Measurements from ENCODE around the gene CABCOCO1. TPM values are rescaled to one million over a fixed set of nuclear protein-coding genes. Genes with fewer than 3 reads are reported as not detected.

The CABCOCO1 gene
- polyA plus RNA-seq, 1 experiment = 2.4 TPM

DNA sequence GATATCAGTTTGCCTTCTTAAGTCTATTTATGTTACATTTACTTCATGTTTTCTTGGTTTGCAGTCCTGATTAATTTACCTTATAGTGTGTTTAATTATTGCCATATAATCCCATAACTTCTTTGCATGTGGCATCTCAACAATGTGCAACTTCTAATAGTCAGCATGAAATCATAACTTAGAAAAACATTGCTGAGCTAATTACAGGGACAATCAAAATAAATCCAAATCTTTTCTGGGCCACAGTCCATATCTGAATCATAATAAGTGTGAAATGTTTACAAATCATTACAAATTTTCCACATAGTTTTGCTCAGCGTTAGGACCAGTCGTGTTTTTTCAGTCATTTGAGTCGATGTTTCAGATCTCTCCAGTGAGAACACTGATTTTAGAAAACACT is 29.1 kb upstream of the CABCOCO1 start:
- ChIA-PET POLR2A (interaction anchor here (0.8 kb wide), 1 partner anchor 362 kb away, joined by 3 read pairs; no protein-coding TSS in a partner anchor), CTCF (no interaction called here)
- H3K27me3 ChIP-seq (ENCODE audit: control insufficient read depth, insufficient read depth, low read length) = no peaks in the 10 kb centered on the region
- no peak for TF ChIP-seq CTCF (IDR thresholded peaks at IDR 0.05; ENCODE audit: insufficient read depth, low read depth, low read length)
- H3K36me3 ChIP-seq (ENCODE audit: control insufficient read depth, insufficient read depth, low read length) = no peaks in the 10 kb centered on the region
- no peak overlapping the region for H3K4me3 ChIP-seq (ENCODE audit: low read depth, low read length)
- DNase-seq (ENCODE audit: low read depth) = no peak

DNA sequence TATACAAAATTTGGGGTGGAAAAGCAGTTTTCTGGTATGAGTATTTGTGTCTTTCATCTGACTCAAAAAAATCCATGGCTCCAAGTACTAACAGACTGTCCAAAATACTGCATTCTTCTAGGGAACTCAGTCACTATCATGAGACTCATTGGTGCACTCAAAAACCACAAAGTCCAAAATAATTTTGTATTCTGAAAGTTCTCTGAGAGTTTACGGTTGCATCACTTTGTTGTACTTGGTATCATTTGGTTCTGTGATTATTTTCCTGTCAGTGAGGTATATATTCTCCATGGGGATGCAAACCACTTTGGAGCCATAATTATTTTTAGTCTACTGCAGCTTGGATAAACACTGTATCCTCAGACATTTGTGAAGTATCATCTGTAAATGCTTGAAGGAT is 28.0 kb upstream of the CABCOCO1 start:
- no peaks in the 10 kb centered on the region for H3K36me3 ChIP-seq (ENCODE audit: control insufficient read depth, insufficient read depth, low read length)
- no peaks in the 10 kb centered on the region for H3K27me3 ChIP-seq (ENCODE audit: control insufficient read depth, insufficient read depth, low read length)
- DNase-seq (ENCODE audit: low read depth) = no peak
- POLR2A ChIA-PET = no interaction called here
- TF ChIP-seq CTCF (IDR thresholded peaks at IDR 0.05; ENCODE audit: insufficient read depth, low read depth, low read length) = no peak
- H3K4me3 ChIP-seq (ENCODE audit: low read depth, low read length) = no peak overlapping the region
- CTCF ChIA-PET = no interaction called here

- Histone ChIP-seq H3K27me3 (ENCODE audit: control insufficient read depth, insufficient read depth, low read length) (no peaks in the 10 kb centered on the region), H3K4me3 (ENCODE audit: low read depth, low read length) (no peak overlapping the region), H3K36me3 (ENCODE audit: control insufficient read depth, insufficient read depth, low read length) (no peaks in the 10 kb centered on the region)
- POLR2A ChIA-PET = interaction anchor here (0.5 kb wide), 1 partner anchor 389 kb away, joined by 3 read pairs; no protein-coding TSS in a partner anchor
- no peak for DNase-seq (ENCODE audit: low read depth)
- no peak for TF ChIP-seq CTCF (IDR thresholded peaks at IDR 0.05; ENCODE audit: insufficient read depth, low read depth, low read length)
- CTCF ChIA-PET = interaction anchor here (0.5 to 0.7 kb wide), 2 partner anchors 102 to 115 kb away, joined by 3 read pairs; no protein-coding TSS in a partner anchor
These were observed 27.3 kb upstream of the CABCOCO1 start for GRCh38 chr10:61635471-61635870.

GRCh38 chr10:61635932-61636331 is 26.8 kb upstream of the CABCOCO1 start:
- no peak overlapping the region for H3K4me3 ChIP-seq (ENCODE audit: low read depth, low read length)
- H3K27me3 ChIP-seq (ENCODE audit: control insufficient read depth, insufficient read depth, low read length) = no peaks in the 10 kb centered on the region
- DNase-seq (ENCODE audit: low read depth) = no peak
- no peaks in the 10 kb centered on the region for H3K36me3 ChIP-seq (ENCODE audit: control insufficient read depth, insufficient read depth, low read length)
- POLR2A ChIA-PET = no interaction called here
- TF ChIP-seq CTCF (IDR thresholded peaks at IDR 0.05; ENCODE audit: insufficient read depth, low read depth, low read length) = no peak
- CTCF ChIA-PET = interaction anchor here (0.5 to 0.7 kb wide), 2 partner anchors 101 to 155 kb away, joined by 3 to 5 read pairs; no protein-coding TSS in a partner anchor

DNA sequence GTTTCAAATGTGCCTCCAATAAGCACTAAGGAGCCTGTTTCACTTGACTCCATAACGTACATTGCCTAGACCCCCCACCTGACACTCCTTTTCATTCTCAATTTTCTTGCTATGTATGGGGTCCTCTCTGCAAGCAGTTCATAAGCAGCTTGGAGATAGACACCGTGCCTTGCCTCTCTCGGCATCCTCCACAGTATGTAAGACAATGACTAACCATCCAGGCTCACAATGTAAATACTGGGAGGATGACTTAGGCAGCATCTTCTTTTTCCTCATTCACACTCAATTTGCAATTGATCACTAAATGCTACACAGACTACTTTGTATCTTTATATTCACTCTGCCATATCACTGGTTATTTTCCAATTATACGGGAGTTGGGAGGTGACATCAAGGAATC is 22.8 kb upstream of the CABCOCO1 start:
- Histone ChIP-seq H3K4me3 (ENCODE audit: low read depth, low read length) (no peak overlapping the region), H3K36me3 (ENCODE audit: control insufficient read depth, insufficient read depth, low read length) (no peaks in the 10 kb centered on the region), H3K27me3 (ENCODE audit: control insufficient read depth, insufficient read depth, low read length) (no peaks in the 10 kb centered on the region)
- no peak for DNase-seq (ENCODE audit: low read depth)
- POLR2A ChIA-PET = no interaction called here
- CTCF ChIA-PET = interaction anchor here (0.5 kb wide), 1 partner anchor 17 kb away, joined by 3 read pairs; no protein-coding TSS in a partner anchor
- no peak for TF ChIP-seq CTCF (IDR thresholded peaks at IDR 0.05; ENCODE audit: insufficient read depth, low read depth, low read length)
